AG09309 (cell line): ENCODE measurements around the gene LRP1B.

Source experiments
- DNase-seq: peaks from one replicate; pipeline ENCODE4 v3.0.0-alpha.2; 2010; ENCODE audit warnings: low read depth
- H3K4me3 ChIP-seq: 2 replicates; pipeline ENCODE4 v1.5.1; 2011; ENCODE audit warnings: mild to moderate bottlenecking, low read depth, low read length, moderate library complexity; ENCODE audit not compliant: control insufficient read depth
- CTCF ChIP-seq: IDR thresholded peaks from 2 replicates; pipeline ENCODE4 v1.5.1; 2011; ENCODE audit warnings: mild to moderate bottlenecking, low read depth, low read length, inconsistent platforms; ENCODE audit not compliant: insufficient read depth, control insufficient read depth; ENCODE audit errors: missing control alignments

Gene LRP1B

DNA sequence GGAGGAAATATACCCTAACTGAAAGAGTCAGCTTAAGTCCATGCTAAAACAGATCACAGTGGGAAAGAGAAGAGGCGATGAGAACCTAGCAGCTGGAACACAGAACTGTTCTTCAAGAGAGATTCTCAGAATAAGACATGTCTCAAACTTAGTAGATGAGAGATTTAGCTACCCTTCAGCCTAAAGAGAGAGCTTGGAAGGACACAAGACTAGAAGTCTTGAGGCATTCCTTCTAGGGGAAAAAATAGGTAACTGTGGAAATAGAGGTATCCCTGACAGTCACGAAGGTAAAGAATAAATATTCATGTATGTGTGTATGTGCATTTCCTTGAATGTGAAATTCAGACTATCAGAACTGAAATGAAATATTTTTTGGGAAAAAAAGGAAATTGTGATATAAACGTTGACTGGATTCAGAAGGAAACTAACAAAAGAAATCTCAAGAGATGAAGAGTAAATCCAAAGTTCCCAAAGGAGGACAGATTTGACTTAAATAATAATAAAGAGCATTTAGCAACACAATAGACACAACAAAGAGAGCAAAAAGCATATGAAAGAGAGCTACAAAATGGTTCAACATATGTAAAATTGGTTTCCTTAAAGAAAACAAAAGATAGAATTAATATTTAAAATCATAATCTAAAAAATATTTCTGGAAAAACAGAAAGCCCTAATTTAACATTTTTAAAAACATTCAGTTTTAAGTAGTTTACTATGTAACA, 258.7 kb downstream of the LRP1B start:
- DNase-seq, result no peak
- H3K4me3 ChIP-seq, result no peak overlapping the region
- no peak for TF ChIP-seq CTCF

- TF ChIP-seq CTCF, result no peak
- H3K4me3 ChIP-seq, result no peak overlapping the region
- DNase-seq, result no peak
Observed at GRCh38 chr2:141869572-141869971, 261.2 kb downstream of the LRP1B start.

- no peak for TF ChIP-seq CTCF
- no peak overlapping the region for H3K4me3 ChIP-seq
- no peak for DNase-seq
Observed at GRCh38 chr2:141863964-141864363, 266.9 kb downstream of the LRP1B start.

DNA sequence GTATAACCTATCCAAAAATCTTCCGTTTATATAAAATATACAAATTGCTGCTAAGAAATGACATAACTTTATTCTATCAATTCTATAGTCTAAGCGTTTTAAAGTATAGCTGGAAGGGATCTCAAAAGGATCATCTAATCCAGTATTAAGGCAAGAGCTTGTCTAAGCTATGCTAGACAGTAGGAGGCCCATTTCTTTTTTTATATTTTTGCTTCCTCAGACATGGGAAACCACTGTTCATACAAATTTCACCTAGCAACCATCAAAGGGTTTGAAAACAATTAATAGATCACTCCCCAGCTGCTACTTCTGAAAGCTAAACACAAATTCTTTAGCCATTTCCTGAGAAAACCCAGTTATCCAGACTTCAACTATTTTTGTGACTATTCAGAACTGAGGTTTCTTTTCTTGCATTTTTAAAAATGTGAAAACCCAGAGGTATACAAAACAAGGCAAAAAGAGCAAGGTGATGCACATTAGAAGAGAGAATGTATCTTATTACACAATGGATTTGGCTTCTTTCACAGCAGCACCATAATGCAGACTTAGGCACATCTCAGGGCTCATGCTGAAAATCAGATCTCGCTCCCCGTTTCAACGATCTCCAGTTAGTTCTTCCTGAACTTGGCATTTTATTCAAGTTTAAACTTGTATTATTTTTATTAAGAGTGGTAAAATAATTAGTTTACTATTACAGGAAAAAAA, 274.4 kb downstream of the LRP1B start:
- DNase-seq, result no peak
- no peak overlapping the region for H3K4me3 ChIP-seq
- TF ChIP-seq CTCF, result no peak

DNA sequence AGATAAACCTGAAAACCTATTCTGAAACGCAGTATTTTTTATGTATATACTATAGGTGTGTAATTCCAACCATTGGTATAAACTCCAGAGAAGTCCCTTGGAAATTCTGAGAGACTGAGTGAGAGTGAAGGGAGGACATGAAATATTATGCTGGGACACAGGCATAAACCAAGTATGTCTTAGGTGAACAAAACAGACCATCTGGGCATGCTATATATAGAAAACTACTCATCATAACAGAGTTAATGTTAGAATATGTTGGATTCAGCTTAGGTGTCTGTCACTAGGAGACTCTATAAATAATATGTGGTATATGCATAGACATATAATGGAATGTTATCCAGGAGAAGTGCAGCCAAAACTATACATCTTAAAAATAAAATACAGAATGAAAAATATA, 282.6 kb downstream of the LRP1B start:
- TF ChIP-seq CTCF, result no peak
- H3K4me3 ChIP-seq, result no peak overlapping the region
- DNase-seq, result no peak

DNA sequence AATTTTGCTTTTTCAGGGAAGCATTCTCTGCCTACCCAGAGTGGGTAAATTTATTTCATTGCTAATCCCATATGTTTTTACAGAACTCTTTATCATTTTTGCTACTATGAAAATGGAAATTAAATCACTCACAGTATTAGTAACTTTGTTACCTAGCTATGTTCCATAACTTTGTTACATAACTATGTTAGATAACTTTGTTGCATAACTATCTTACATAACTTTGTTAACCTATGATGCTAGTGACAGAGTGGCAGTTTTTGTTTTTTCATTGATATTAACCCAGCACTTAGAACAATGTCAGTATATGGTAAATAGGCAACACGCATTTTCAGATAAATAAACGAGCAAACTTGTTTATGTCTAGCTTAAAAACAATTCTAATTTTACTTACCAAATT, 286.6 kb downstream of the LRP1B start:
- TF ChIP-seq CTCF, result no peak
- H3K4me3 ChIP-seq, result no peak overlapping the region
- DNase-seq, result no peak
